HepG2 (cell line): ENCODE data around the gene P2RX5. TPM values are rescaled to one million over a fixed set of nuclear protein-coding genes. Genes with fewer than 3 reads are reported as not detected.

Experiments used
- IRF2 ChIP-seq: IDR thresholded peaks from 2 replicates; pipeline ENCODE4 v1.6.1; 2018; ENCODE audit warnings: missing genetic modification reagents, missing compliant biosample characterization
- MAF1 ChIP-seq: sonication (generic); formaldehyde crosslinking; IDR thresholded peaks from 2 replicates; pipeline ENCODE4 v1.5.0; 2020; ENCODE audit warnings: missing genetic modification reagents, borderline replicate concordance
- MATR3 ChIP-seq: sonication (generic); formaldehyde crosslinking; IDR thresholded peaks from 2 replicates; pipeline ENCODE4 v1.4.0; 2020; ENCODE audit warnings: missing genetic modification reagents
- MLLT10 ChIP-seq: sonication (generic); formaldehyde crosslinking; IDR thresholded peaks from 2 replicates; pipeline ENCODE4 v1.4.0; 2020; ENCODE audit warnings: missing genetic modification reagents
- SIN3B ChIP-seq: fragments of 150-350 bp; IDR thresholded peaks from 2 replicates; pipeline ENCODE4 v1.6.1; 2014; ENCODE audit warnings: low read length
- ZNF253 ChIP-seq: sonication (generic); formaldehyde crosslinking; IDR thresholded peaks from 2 replicates; pipeline ENCODE4 v1.8.0; 2022; ENCODE audit warnings: mild to moderate bottlenecking, missing genetic modification reagents, borderline replicate concordance
- ZNF350 ChIP-seq: sonication (generic); formaldehyde crosslinking; IDR thresholded peaks from 2 replicates; pipeline ENCODE4 v1.4.0; 2020; ENCODE audit warnings: mild to moderate bottlenecking, low read depth, missing genetic modification reagents, borderline replicate concordance
- ZNF605 ChIP-seq: sonication (generic); formaldehyde crosslinking; IDR thresholded peaks from 2 replicates; pipeline ENCODE4 v1.8.0; 2022; ENCODE audit warnings: mild to moderate bottlenecking, missing genetic modification reagents
- polyA plus RNA-seq, 8 experiments: library from polyadenylated mRNA; depleted of rRNA in 3 of 8; stranded (reverse) in 7 of 8; unstranded in 1 of 8; fragments of >200 nt; fragmentation: Illumina TruSeq in 4 of 8; extraction: Trizol in 4 of 8; gene quantifications; 2 replicates each; pipeline versions ENCODE4 v1.2.1 to v1.2.3, GENCODE V29; 2011 to 2016; ENCODE audit warnings: low read depth in 4 of 8, missing spikeins in 1 of 8, mixed read lengths in 1 of 8; ENCODE audit not compliant: insufficient read depth in 1 of 8
- total RNA-seq, 5 experiments: library from RNA; depleted of rRNA; stranded (reverse); fragments of >200 nt; fragmentation: Illumina TruSeq; extraction: Trizol; gene quantifications; 2 replicates each; pipeline ENCODE4 v1.2.3, GENCODE V29; 2016; ENCODE audit warnings: low read depth in 1 of 5
- TF ChIP-seq, protein P1 (sequence below), 2 experiments: sonication (generic) in 1 of 2; formaldehyde crosslinking in 1 of 2; IDR thresholded peaks; 2 replicates each; pipeline versions ENCODE4 v1.6.1 to v1.9.0; 2014 to 2022; ENCODE audit warnings: antibody characterized with exemption in 1 of 2, borderline replicate concordance in 1 of 2, inconsistent platforms in 1 of 2, low read depth in 1 of 2, missing genetic modification reagents in 1 of 2
- TF ChIP-seq, protein P2 (sequence below): sonication (generic); formaldehyde crosslinking; IDR thresholded peaks from 2 replicates; pipeline ENCODE4 v1.8.1; 2022; ENCODE audit warnings: low read depth, mild to moderate bottlenecking, missing genetic modification reagents
- TF ChIP-seq, protein P3 (sequence below): sonication (generic); formaldehyde crosslinking; IDR thresholded peaks from 2 replicates; pipeline ENCODE4 v1.4.0; 2020; ENCODE audit warnings: missing genetic modification reagents, borderline replicate concordance
- TF ChIP-seq, protein P4 (sequence below): sonication (generic); formaldehyde crosslinking; conservative IDR thresholded peaks from 2 replicates; pipeline ENCODE4 v1.4.0; 2020; ENCODE audit warnings: missing genetic modification reagents
- TF ChIP-seq, protein P5 (sequence below): sonication (generic); formaldehyde crosslinking; IDR thresholded peaks from 2 replicates; pipeline ENCODE4 v1.4.0; 2020; ENCODE audit warnings: missing genetic modification reagents, borderline replicate concordance

P2RX5 gene
- total and polyA plus RNA-seq, 2 of the 13 experiments (the other 11 are each of a cell fraction or from before 2014, with no cell fraction given), result 0.95 to 1.7 TPM

DNA sequence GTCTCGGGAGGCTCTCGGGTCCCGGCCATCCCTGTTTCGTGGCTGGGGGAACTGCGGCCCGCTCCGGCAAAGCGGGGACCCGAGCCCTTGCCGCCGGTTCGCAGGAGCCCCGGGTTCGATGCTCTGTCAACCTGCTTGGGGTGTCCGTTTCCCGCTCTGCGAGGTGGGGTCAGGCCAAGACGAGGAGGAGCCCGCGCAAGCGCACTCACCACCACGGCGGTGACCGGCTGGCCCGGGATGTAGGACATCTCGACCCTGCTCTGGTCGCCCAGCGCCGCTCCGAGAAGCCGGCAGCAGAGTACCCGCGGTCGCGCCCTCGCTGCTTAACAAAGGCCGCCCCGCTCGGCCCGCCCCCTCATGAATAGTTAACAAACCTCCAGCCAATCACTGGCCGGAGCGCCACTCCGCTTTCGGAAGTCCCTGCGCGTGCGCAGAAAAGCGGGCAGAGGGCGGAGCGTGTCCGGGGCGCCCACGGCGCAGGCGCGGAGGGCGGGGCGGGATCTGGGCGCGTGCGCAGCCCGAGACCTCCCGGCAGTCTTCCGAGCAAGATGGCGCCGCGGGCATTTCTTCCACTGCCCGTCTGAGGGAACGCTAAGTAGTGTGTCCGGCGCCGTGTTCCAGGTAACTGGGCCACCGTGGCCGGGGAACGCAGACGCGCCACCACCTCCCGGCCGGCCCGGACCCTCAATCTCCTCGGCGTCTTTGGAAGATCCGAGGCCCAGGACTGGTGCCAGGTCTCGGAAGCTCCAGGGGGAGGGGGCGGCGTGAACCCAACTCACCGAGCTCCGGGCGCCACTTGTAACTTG is 27.5 kb downstream of the P2RX5 start, which contains the start of the genes EMC6 and TAX1BP3 (continued):
- TF ChIP-seq MAF1 (CRISPR knock-in tag), result 0 out of 2 replicates have a peak, but pooled peaks have one; percentile 40
- no peak for TF ChIP-seq MLLT10 (CRISPR knock-in tag)
- TF ChIP-seq, protein P1, sequence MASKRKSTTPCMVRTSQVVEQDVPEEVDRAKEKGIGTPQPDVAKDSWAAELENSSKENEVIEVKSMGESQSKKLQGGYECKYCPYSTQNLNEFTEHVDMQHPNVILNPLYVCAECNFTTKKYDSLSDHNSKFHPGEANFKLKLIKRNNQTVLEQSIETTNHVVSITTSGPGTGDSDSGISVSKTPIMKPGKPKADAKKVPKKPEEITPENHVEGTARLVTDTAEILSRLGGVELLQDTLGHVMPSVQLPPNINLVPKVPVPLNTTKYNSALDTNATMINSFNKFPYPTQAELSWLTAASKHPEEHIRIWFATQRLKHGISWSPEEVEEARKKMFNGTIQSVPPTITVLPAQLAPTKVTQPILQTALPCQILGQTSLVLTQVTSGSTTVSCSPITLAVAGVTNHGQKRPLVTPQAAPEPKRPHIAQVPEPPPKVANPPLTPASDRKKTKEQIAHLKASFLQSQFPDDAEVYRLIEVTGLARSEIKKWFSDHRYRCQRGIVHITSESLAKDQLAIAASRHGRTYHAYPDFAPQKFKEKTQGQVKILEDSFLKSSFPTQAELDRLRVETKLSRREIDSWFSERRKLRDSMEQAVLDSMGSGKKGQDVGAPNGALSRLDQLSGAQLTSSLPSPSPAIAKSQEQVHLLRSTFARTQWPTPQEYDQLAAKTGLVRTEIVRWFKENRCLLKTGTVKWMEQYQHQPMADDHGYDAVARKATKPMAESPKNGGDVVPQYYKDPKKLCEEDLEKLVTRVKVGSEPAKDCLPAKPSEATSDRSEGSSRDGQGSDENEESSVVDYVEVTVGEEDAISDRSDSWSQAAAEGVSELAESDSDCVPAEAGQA (IDR thresholded peaks at IDR 0.05; ENCODE audit: low read depth), result no peak
- TF ChIP-seq, protein P1 (CRISPR knock-in tag; IDR thresholded peaks at IDR 0.05; ENCODE audit: borderline replicate concordance), result 0 out of 2 replicates have a peak, but pooled peaks have one; percentile 54
- TF ChIP-seq, protein P2, sequence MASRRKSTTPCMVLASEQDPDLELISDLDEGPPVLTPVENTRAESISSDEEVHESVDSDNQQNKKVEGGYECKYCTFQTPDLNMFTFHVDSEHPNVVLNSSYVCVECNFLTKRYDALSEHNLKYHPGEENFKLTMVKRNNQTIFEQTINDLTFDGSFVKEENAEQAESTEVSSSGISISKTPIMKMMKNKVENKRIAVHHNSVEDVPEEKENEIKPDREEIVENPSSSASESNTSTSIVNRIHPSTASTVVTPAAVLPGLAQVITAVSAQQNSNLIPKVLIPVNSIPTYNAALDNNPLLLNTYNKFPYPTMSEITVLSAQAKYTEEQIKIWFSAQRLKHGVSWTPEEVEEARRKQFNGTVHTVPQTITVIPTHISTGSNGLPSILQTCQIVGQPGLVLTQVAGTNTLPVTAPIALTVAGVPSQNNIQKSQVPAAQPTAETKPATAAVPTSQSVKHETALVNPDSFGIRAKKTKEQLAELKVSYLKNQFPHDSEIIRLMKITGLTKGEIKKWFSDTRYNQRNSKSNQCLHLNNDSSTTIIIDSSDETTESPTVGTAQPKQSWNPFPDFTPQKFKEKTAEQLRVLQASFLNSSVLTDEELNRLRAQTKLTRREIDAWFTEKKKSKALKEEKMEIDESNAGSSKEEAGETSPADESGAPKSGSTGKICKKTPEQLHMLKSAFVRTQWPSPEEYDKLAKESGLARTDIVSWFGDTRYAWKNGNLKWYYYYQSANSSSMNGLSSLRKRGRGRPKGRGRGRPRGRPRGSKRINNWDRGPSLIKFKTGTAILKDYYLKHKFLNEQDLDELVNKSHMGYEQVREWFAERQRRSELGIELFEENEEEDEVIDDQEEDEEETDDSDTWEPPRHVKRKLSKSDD, result no peak
- TF ChIP-seq ZNF605, result peak; percentile 71; the same call in 1 of the 2 replicates
- TF ChIP-seq IRF2, result peak; percentile 23
- peak; percentile 88 for TF ChIP-seq ZNF350 (CRISPR knock-in tag)
- TF ChIP-seq, protein P3, sequence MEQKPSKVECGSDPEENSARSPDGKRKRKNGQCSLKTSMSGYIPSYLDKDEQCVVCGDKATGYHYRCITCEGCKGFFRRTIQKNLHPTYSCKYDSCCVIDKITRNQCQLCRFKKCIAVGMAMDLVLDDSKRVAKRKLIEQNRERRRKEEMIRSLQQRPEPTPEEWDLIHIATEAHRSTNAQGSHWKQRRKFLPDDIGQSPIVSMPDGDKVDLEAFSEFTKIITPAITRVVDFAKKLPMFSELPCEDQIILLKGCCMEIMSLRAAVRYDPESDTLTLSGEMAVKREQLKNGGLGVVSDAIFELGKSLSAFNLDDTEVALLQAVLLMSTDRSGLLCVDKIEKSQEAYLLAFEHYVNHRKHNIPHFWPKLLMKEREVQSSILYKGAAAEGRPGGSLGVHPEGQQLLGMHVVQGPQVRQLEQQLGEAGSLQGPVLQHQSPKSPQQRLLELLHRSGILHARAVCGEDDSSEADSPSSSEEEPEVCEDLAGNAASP (CRISPR knock-in tag), result no peak; the same call in 1 of the 2 replicates
- TF ChIP-seq, protein P4, sequence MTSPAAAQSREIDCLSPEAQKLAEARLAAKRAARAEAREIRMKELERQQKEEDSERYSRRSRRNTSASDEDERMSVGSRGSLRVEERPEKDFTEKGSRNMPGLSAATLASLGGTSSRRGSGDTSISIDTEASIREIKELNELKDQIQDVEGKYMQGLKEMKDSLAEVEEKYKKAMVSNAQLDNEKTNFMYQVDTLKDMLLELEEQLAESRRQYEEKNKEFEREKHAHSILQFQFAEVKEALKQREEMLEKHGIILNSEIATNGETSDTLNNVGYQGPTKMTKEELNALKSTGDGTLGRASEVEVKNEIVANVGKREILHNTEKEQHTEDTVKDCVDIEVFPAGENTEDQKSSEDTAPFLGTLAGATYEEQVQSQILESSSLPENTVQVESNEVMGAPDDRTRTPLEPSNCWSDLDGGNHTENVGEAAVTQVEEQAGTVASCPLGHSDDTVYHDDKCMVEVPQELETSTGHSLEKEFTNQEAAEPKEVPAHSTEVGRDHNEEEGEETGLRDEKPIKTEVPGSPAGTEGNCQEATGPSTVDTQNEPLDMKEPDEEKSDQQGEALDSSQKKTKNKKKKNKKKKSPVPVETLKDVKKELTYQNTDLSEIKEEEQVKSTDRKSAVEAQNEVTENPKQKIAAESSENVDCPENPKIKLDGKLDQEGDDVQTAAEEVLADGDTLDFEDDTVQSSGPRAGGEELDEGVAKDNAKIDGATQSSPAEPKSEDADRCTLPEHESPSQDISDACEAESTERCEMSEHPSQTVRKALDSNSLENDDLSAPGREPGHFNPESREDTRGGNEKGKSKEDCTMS, result no peak
- TF ChIP-seq MATR3 (CRISPR knock-in tag), result no peak
- TF ChIP-seq ZNF253 (CRISPR knock-in tag), result 0 out of 2 replicates have a peak, but pooled peaks have one; percentile 27
- TF ChIP-seq, protein P5, sequence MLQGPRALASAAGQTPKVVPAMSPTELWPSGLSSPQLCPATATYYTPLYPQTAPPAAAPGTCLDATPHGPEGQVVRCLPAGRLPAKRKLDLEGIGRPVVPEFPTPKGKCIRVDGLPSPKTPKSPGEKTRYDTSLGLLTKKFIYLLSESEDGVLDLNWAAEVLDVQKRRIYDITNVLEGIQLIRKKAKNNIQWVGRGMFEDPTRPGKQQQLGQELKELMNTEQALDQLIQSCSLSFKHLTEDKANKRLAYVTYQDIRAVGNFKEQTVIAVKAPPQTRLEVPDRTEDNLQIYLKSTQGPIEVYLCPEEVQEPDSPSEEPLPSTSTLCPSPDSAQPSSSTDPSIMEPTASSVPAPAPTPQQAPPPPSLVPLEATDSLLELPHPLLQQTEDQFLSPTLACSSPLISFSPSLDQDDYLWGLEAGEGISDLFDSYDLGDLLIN, result peak; percentile 39; the same call in 1 of the 2 replicates
- TF ChIP-seq SIN3B, result no peak
